SHP77 (cell line): ENCODE data around the gene ADGRL2.
A peak's percentile ranks its signal among the peaks of the same experiment; 100 is the strongest.

ENCODE experiments used
- DNase-seq, 2 experiments: peaks; one replicate each; lab custom pipeline; 2025; lab: John Stamatoyannopoulos, UW

The ADGRL2 gene

DNA sequence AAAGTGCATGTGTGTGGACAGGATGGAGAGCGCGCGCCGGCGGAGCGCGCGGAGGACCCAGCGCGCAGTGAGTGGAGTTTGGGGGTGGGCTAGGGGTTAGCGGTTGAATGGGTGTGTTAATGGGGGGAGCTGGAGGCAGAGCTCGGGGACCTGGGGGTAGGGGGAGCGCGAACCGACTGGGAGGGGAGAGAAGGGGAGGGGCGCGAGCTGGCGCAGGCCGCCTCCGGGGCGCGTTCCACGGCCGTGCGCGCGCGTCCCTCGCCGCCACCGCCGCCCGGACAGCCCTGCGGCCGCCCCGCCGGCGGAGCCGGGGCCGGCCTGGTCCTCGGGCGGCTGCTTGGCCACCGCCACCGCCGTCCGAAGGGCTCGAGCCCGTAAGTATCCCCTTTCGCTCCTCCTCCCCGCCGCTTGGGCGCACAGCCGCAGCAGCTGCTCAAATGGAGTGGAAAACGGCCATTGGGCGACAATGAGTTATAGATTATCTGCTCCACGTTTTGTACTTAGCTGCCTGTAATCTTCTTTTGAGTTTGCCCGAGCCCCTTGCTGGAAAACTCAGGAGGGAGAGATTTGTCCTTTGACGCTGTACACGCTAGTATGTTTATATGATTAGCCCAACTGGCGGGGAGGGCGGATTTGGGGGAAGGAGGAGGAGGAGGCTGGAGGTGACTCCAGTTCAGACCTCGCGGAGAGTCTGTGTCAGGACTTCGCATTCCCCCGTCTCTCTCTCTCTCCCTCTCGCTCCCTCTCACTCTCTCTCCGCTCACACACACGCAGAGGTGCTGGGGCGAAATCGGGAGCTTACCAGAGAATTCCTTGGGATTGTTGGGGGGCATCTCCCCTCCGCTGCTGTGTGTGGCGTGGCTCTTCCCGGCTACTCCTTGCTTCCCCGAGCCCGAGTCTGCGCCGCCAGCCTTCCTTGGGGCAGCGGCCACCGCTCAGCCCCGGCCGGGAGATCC lies at the start of gene ADGRL2:
Gene ADGRL2 (plus strand): TSS at position 240 of the 956 bp plus-strand sequence. CDS start 36,051 bp downstream, outside the sequence.
- DNase-seq, result peak; percentile 79 to 87

DNA sequence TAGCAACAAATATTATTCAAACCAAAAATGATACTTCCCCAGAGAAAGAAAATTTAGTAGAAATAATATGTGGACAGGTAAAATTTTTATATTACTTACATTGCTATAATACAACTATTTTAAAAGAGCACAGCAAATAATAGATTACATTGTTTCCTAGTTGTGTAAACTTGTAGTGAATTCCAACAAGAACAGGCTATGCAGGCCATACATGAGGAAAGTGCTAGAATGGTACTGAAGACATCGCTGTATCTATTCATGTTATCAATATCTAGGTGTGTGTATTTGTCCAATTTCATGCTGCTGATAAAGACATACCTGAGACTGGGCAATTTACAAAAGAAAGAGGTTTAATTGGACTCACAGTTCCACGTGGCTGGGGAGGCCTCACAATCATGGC lies 47.9 kb upstream of the ADGRL2 start:
- no peak for DNase-seq

- DNase-seq, result no peak
Measured at GRCh38 chr1:81754424-81754823, 46.3 kb upstream of the ADGRL2 start.

GRCh38 chr1:81756872-81757271 lies 43.9 kb upstream of the ADGRL2 start:
- DNase-seq, result no peak

- DNase-seq, result no peak
Measured at GRCh38 chr1:81757398-81758020, 43.2 kb upstream of the ADGRL2 start.

DNA sequence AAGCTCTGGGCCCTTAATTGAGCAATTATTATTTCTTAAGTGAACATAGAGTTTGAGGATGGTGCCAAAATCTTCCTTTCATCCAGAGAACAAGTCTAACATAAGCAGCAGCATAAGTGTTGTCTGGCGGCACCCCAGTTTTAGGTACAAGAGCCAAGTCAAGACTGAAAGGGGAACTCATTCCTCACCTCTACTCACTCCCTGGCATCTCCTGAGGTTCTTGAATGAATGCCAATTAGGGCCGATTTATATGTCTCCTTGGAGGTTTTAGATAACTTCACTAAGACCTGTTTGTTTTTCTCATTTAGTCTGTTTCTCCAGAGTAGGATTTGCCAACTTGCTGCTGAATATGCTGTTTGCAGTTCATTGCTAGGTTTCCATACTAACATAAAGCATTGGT lies 42.6 kb upstream of the ADGRL2 start:
- DNase-seq, result no peak

DNA sequence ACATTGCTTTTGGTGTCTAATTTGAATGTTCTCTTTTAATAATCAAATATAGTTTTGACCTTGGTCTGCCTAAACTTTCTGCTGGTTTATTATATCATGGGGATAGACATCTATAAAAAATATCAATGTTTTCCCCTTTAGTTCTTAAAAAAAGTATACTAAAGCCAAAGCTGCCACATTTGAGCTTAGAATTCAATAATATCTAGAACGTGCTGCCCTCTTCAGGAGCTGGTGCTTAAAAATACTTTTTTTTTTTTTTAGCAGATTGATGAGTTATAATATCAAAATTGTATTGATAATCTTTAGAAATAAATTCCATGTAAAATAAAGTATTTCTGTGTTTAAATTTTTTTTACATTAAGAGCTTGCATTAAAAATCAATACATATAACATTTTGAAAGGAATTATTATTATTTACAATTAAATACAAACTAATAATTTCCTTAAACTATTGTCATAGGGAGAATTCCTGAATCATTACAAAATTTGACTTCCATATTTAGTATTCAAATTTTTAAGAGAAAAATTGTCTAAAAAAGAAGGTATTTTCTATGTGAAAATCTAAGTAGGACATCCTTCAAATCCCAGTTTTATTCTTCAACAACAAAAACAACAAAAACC lies 40.1 kb upstream of the ADGRL2 start:
- DNase-seq, result no peak

DNA sequence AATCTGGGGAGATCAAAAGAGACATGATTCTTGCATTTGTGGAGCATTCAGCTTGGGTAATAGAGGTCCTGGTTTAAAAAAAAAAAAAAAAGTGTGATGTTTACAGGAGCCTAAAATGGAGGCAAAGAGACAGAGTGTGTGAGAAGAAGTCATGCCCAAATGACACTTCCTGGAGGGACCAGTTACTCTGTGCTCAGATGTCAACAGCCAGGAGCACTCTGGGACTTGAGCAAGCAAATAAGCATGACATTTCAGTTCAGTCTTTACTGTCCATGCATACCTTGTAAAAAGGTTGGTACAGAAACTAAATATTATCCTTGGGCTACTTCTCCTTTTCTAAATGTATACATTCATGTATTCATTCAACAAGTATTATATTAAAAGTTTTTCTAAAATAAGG lies 25.2 kb upstream of the ADGRL2 start:
- DNase-seq, result no peak

DNA sequence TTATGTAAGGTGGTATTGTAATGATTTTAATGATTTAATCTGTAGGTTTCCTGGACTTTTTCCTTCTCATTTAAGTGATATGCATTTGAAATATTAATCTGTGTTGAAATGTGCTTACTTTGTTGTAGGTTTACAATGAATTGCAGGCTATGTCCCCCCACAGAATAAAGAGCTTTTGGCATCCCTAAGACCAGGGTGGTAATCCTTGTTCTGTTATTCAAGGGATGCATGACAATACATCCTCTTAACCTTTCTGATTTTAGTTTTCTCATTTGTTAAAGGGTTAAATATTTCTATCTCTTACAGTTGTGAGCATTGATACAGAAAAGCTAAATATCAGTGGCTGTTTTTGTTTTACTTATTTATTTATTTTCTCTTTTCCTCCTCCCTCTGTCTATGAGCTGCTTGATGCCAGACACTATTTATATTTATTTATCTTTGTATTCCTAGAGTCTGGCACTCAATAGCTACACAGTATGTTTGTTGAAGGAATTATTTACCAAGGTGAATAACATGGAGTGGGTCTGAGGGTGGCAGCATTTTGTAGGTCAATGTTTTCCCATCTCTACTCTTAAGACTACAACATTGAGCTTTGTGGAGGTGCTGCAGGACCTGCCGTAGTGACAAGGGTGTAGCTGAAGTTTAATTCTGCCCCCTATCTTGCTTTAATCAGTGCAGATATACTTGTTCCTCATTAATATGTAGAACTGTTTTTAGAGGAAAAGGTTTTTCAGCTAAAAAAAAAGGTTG lies 19.9 kb upstream of the ADGRL2 start:
- DNase-seq, result no peak

- no peak for DNase-seq
Measured at GRCh38 chr1:81781749-81782148, 19.0 kb upstream of the ADGRL2 start.

- DNase-seq, result no peak
Measured at GRCh38 chr1:81792184-81792583, 8.6 kb upstream of the ADGRL2 start.

GRCh38 chr1:81797701-81798100 lies 3.0 kb upstream of the ADGRL2 start:
- no peak for DNase-seq

DNA sequence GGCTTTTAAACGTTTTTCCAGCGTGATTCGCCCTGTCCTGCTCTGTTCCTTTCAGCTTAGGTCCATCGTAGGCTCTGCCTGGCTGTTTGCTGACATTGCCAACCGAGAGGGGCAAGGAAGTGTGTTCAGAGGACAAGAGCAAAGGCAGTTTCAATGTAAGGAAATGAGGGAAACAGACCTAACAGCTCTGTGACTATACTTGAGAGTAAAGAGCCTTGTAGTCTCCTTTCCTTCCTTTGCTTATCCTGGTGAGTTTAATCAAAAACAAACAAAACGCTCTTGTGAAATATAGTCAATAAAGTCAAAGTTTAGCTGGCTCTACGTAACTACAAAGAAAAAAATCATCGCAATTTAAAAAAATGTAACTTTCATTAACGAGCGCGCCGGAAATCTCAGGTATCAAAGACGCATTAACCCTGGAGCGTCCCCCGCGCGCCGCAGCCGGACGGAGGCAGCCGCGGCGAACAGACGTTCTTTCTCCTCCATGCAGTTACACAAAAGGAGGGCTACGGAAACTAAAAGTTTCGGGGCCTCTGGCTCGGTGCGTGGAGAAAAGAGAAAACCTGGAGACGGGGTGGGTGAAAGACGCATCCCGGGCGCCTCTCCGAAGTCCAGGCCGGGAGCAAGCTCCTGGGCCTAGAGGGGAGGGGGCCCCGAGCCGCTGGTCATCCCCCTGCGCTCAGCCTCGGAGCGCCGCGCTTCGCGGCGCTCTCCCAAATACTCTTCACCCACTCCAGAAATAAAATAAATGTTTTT lies 617 bp upstream of the ADGRL2 start:
- peak; percentile 35 to 62 for DNase-seq

DNA sequence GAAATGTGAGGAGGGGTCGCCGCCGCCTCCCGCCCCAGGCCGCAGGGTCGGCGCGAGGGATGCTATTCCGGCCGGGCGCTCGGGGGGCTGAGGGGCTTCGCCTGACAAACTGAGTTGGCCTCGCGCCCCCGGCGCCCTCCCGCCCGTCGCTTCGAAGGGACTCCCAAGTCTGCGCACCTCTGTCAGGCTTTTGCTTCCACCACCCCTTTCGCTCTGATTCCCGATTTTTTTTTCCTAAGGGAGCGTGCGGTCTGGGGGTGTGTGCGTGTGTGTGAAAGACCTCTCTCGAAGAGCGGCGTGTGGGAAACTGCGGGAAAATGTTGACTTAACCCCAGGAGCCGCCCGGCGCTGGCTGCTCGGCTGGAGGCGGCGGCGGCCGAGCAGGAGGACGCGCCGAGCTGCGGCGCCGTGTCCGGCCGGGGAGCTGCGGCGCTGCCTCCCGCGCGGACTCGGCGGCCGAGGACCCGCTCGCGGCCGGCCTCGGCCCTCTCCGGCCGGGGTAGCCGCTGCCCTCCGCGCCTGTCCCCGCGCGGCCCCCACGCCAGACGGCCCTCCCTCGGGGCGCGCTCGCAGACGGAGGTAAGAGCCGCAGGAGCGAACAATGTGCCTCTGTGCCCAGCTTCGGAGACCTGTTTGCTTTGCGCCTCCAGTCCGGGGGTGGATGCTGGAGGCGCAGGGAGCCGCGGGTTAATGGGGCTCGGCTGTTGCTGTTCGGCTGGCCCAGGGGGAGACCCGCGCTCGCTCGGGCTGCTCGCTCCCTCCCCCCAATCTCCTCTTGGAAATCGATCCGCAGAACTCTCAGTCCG lies 1.1 kb downstream of the ADGRL2 start:
- DNase-seq, result peak in 1 of 2 experiments; percentile 40

GRCh38 chr1:81802457-81802706 lies 1.6 kb downstream of the ADGRL2 start:
- DNase-seq, result no peak

DNA sequence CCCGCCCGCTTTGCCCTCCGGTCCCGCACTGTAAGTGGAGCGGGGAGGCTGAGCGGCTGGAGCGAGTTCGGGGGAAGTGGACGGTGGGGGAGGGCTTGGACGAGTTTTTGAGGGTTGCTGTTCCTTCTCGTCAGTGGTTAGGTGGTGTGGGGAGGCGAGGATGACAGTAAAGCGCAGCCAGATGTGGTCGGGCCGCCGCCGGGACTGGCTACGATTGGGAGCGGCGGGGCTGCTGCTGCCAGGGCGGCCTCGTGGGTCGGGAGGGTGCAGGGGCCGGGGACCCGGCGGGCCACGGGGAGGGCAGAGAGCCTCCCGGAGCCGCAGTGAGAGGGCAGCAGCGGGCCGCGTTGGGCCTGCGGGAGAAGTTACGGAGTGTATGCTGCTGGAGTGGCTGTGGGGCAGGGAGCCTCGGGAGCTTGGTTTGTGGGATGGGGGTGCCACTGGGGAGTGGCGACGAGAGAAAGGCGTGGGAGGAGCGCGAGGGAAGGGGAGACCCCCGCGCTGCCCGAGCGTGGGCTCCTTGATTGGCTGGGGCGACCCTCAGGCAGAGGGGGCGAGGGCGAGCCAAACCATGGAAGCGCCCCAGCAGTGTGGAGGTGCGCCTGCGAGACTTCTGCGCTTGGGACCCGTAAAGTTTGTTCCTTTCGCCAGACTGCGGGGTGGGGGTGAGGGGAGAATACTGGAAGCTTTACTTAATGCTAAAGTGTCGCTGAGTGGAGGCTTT lies 2.1 kb downstream of the ADGRL2 start:
- peak in 1 of 2 experiments; percentile 63 for DNase-seq

DNA sequence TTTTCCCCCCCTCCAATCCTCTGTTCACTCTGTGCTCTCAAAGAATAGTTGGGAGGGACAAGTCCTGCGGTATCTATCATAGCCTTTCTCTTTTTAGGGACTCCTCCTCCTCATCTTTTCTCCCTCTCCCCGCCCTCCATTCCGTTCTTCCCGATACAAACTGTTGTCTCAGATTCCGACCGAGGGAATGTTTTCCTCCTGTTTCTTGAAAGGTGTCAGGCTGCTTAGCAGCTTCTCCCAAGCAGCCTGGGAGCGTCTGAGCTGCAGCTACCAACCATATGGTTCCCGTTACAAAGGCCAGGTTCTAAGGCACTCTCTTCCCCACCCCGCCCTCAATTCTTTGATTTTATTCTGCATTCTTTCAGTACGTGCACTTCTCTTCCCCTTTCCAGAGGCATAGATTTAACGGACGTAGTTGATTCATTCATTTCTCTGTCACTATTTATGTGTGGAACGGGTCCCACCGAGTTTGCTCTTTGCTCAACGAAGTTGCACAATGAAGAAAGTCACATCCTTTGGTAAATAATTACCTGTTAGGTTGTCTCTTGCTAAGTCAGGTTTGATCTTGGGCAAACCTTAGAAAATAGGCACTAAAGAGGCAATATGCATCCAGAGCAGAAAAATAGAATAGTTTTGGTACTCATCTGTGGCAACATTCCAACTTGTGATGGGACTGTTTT lies 2.8 kb downstream of the ADGRL2 start:
- DNase-seq, result peak; percentile 24 to 61

DNA sequence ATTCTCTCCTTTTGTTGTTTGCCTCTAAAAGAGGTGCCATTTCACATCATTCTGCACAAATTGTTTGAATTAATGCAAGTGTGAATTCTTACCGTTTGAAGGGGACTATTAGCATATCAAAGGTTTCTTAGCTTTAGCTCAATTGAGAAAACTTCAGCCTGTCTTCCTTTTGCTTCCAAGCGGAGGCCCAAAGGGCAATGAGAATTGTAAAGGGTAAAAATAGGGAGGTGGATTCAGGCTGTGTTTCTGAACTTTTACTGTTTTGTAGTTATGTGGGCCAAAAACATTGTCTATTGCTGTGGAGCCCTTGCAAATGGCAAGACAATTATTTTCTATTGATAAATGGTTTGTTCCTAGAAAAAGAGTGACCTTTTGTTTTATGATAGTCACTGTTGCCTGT lies 3.6 kb downstream of the ADGRL2 start:
- no peak for DNase-seq
